GM19193 (cell line): Measurements from ENCODE around the gene MCM8.

Source experiments
- POLR2A ChIP-seq: IDR thresholded peaks from 4 replicates; pipeline ENCODE4 v1.6.1; 2011; ENCODE audit not compliant: insufficient read depth, insufficient read length; ENCODE audit errors: extremely low read depth

MCM8 gene

DNA sequence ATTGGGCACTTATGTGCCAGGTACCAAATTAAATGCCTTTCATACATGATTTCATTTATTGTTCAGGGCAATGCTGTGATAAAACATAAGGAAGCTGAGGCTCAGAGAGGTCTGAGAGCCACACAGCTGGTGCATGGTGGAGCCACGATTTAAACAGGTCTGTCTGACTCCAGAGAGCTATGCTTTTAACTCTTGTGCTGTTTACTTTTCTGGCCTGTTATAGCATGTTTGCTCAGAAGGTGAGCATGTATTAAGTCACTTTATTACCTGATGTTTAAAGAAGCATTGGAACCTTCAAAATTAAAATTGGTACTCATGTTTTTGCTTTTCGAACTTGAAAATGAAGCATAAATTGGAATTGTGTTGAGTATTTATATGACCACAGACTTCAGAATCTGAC, 26.8 kb downstream of the MCM8 start:
- no peak for TF ChIP-seq POLR2A

DNA sequence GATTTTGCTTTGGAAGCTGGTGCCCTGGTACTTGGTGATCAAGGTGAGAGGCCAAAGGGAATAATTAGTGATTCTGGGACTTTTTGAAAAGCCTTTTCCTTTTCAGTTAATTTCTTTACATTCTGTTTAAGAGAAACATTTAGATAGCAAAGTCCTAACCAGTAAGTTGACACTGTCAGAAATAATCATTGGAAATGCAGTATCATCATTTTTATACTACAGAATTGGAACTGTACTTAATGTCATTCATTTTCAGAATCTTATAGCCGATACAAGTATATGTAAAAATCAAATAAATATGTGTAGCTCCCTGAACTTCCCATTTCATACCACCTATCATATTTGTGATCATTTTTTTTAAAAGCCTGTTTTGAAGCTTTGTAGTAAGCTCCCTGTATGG, 27.5 kb downstream of the MCM8 start:
- no peak for TF ChIP-seq POLR2A

DNA sequence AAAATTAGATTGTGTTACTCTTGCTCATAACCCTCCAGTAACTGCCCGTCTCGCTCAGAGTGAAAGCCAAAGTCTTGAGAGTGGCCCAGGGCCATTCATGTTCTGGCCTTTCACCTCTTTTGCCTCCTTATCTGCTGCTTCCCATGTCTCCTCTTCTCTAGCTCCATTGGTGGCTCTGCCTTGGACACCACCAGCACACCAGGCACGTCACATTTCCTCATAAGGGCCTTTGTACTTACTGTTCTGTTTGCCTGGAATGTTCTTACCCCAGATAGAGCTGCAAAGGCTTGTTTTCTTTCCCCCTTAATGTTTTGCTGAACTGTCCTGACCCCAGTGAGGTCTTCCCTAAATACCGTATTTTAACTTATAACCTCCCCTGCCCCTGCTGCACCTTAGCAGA, 29.3 kb downstream of the MCM8 start:
- no peak for TF ChIP-seq POLR2A

DNA sequence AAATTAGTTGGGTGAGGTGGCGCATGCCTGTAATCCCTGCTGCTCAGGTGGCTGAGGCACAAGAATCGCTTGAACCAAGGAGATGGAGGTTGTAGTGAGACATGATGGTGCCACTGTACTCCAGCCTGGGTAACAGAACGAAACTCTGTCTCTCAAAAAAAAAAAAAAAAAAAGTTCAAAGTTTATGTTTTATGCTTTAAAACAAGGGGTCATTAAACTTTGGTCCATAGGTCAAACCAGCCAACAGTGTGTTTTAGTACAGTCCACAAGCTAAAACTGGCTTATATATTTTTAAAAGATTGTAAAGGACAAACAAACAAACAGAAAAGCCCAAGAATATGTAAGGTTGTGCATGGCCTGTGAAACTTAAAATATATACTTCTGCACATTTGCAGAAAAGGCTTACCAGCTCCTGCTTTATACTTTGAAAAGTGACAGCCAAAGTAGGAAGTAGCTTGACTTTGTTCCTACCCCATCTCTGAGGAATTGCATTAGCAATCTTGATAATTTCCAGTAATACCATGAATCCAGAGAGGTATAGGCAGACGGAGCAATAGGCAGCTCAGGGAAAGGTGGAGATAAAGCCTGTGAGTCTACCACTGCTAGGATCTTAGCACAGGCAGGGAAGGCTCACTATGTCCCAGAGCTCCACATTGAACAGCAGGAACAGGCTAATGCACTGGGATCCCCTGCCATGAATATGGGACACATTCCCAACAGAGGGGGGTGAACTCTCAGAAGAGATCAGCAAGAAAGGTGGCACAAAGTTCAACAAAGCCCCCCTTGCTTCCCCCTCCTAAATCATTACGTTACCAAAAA, 30.5 kb downstream of the MCM8 start:
- no peak for TF ChIP-seq POLR2A

DNA sequence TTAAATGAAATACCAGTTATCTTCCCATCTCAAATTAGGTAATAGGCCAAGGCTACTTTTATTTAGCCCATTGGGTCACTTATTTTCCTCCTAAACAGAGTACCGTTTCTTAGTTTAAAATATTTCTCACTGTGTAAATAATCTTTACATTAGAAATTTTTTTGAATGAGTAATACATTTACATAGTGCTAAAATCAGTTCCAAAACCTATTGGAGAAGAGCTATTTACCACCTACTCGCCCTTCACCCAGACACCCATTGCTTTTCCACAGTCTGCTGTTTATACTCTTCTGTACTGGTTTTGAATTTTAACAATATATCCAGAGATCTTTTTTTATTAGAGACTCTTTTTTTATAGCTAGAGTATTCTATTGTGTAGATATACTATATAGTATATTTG, 36.9 kb downstream of the MCM8 start:
- no peak for TF ChIP-seq POLR2A

DNA sequence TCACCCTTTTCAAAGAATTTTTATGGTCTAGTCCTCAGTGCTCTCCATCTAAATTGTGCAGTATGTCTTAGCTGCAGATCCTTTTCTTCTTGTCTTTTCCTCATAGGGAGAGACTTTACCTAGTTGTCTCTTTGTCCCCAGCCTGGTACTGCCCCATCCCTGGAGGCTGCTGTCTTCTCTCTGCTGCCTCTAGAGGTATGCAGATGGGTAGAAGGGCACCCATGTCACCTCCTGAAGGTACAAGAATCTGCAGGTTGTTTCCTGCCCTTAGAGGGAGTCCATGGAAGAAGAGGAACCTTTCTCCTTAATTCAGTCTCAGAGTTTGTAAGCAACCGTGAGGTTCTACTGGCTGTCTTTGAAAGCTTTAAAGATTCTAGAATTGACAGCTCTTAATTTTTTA, 39.1 kb downstream of the MCM8 start:
- TF ChIP-seq POLR2A = no peak

DNA sequence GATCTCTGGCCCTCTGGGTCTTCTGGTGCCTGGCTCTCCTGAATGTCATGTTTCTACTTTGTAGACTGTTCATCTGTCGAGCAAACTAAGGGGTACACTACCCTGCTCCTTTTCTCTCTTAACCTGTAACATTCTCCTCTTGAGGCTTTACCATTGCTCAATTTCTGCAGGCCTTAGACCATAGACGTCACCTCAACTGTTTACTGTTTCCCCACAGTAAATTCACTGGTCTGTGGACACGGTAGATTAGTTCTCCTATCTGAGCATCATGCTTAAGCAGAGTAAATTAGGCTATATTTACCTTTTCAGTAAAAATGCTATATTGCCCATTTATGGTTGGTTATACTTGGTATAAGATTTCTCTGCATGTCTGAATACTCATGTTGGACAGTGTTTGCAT, 40.5 kb downstream of the MCM8 start:
- no peak for TF ChIP-seq POLR2A

DNA sequence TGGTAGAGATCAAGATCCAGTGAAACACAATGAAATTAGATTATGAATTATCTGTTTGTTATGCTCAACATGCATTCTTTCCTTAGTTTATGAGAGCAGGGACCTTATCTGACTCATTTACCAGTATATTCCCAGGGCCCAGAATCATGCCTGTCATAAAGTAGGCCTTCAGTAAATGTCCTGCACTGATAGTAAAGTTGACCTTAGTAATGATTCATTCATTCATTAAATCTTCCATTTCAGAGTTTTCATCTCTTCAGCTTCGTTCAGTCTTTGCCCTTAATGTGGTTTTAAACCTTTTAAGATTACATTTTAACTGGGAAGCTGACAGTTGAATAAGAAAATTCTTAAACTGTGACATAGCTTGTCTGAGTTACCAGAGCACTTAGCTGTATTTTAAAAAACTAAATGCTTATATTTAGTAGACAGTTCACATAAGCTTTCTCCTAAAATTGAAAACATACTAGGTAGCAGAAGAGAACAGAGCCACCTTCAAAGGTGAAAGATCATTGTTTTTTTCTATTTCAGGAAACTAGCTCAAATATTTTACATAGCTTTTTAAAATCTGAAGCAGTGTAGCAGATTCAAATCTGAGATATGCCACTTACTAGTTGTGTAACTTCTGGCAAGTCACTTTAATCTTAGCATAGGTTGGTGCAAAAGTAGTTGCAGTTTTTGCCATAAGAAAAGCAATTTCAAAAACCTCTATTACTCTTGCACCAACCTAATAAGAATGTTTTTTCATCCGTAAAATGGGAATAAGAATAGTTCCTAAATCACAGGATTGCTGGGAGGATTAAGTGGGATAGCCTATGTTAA, 41.4 kb downstream of the MCM8 start:
- TF ChIP-seq POLR2A = no peak

DNA sequence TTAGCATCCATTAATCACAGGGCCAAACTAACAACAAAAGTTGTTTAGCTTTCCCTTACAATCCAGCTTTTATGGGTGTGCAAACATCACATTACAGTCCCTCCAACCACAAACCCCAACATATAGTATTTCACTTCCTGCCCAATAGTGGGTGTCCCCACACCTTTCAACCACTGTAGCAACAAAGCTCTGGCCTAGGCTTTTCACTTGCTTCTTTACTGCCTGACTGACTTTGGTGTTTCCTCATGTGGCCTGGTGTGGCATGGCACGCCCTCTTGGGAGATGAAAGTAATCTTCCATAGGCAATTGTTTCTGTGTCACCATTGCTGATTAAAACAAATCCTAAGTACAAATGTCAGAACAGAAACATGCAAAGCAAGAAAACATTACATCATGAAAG, 46.3 kb downstream of the MCM8 start:
- no peak for TF ChIP-seq POLR2A

DNA sequence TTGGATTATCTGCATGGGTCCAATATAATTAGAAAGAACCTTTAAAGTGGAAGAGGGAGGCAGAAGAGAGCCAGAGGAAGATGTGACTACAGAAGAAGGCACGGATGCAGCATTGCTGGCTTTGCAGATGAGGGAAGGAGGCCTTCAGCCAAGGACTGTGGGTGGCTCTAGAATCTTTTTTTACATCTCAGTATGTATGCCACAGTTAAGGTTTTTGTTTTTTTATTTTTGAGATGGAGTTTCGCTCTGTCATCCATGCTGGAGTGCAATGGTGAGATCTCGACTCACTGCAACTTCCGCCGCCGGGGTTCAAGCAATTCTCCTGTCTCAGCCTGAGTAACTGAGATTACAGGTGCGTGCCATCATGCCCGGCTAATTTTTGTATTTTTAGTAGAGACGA, 49.3 kb downstream of the MCM8 start:
- TF ChIP-seq POLR2A = no peak

DNA sequence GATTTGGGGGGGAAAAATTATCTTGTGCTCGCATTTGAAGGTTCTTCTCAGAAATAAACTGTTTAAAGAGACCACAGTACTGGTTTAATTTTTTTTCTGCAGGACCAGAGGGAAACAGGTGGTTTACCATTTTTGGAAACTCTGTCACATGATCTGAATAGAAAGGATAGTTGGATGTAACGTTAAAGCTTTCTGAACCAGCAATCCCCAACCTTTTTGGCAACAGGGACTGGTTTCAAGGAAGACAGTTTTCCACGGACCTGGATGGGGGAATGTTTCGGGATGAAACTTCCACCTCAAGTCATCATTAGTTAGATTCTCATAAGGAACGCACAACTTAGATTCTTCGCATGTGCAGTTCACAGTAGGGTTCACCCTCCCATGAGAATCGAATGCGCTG, 50.4 kb downstream of the MCM8 start:
- TF ChIP-seq POLR2A = no peak

DNA sequence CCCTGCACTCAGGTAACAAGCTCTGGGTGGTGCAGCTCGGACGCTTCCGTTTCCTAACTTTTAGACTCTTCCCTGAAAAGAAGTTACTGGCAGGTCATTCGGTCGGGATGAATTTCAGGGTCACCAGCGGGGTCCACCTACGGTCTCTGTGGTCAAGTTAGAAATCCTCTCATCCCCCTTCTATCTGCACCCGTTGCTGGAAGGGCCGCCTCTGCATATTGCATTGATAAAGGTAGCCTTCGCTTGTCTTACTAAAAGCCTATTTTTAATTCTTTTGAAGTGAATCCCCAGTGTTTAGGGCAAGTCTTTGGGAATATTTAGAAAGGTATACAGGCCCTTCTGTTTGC, 56.1 kb downstream of the MCM8 start:
- no peak for TF ChIP-seq POLR2A

DNA sequence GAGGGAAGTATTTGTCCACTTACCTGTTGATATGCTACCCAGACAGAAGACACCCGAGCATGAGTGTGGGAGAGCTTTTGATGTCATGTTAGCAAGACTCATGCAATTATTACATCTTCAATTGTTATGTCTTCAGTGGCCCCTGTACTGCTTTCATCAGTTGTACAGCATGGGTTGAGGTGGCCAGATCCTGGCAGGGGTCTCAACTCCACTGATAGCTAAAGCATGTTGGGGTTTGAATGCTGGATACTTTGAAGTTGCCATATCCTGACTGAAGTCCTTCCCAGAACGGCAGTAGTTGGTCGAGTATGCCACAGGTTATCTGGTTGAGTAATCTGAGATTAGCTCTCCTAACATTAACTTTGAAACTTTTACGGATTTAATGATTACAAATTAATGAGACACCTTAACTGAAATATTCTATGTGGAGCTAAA, 56.7 kb downstream of the MCM8 start:
- TF ChIP-seq POLR2A = no peak

DNA sequence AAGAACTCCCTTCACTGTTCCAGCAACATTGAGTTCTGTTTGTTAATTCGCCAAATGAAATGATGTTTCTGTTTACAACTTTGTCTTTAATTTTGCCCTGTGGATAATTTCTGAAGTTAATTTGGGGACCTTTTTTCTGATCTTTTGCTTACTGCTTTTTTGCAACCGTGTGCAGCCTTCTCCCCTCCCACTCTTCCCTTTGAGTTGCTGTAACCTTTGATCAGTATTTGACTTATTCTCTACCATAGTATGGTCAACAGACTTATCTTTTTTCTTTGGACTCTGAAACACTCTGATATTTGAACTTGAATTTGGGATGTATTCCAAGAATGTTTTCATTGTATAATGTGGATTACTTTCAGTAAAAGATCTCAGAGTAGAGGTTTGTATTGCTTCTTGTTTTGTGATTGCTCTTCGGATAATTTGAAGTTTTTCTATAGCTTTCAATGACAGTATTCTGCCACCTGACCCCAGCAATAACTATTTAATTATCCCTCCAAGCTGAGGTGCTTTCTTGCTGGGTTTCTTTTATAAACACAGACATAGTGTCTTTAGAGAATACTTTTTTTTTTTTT, 57.2 kb downstream of the MCM8 start:
- TF ChIP-seq POLR2A = no peak

DNA sequence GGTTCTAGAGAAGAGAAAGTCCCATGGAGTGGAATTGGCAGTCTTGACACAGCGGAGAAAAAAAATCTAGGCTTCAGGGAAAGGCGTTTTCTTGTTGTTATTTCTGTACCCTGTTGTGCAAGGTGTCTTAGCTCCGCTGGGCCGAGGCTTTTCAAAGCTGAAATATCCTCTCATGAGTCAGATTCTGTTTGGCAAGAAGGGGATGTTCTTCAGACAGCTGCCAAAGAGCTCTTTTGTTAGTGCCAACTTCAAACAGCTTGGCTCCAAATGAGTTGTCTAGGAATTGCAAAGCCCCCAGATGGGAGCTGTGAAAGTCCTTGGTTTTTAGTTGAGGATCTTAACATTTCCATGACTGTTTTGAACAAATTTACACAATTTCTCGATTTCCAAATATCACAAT, 57.8 kb downstream of the MCM8 start:
- no peak for TF ChIP-seq POLR2A

DNA sequence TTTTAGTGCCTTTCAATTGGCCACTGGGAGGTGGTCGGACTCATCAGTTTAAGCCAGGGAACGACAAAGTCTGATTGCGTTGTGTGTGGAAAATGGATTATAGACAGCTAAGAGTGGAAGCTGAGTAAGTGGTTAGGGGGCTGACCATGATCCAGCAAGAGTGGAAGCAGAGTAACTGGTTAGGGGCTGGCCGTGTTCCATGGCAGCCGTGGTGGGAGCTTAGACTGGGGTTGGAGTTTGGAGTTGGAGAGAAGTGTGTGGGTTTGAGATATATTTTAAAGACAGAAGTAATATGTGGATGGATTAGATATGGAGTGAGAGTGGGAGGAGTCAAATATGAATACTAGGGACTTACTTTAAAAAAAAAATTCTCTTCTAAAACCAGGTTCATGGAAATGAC, 61.7 kb downstream of the MCM8 start:
- TF ChIP-seq POLR2A = no peak

DNA sequence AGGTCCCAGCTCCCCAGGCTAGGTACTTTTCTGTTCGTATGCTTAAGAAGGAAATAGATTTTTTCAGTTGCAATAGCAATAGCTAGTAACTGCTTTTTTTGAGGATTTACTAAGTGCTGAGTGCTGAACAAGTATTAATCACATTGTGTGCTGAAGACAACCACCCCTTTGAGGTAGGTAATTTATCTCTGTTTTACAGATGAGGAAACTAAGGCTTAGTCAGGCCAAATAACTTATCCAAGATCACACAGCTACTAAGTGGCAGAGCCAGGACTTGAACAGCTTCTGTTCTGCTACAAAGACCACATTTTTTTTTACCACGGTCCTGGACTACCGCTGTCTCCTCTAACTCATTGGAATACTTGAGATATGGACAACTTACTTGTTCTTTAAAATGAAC, 63.6 kb downstream of the MCM8 start:
- TF ChIP-seq POLR2A = no peak

DNA sequence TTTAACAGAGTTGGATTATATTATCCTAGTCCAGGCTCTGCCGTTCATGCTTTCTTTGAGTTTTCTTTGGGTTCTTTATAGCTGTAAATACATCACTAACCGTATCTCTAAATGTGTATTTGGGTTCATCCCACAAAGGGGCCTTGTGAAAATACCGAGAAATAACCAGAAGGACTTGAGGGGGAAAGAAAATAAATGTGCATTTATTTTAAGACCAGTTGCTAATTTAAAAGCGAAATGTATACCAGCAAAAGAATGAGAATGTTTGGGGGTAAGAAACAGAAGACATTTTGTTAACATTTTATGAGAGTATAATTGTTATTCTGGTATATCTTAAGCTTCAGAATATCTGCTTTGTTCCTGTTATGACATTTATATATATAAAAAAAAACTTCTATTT, 64.5 kb downstream of the MCM8 start:
- TF ChIP-seq POLR2A = no peak
